ENCODE data around the gene SLC6A13. TPM values are rescaled to one million over a fixed set of nuclear protein-coding genes. Genes with fewer than 3 reads are reported as not detected.

The SLC6A13 gene
- total RNA-seq, 1 experiment from 2014 or later = not detected

DNA sequence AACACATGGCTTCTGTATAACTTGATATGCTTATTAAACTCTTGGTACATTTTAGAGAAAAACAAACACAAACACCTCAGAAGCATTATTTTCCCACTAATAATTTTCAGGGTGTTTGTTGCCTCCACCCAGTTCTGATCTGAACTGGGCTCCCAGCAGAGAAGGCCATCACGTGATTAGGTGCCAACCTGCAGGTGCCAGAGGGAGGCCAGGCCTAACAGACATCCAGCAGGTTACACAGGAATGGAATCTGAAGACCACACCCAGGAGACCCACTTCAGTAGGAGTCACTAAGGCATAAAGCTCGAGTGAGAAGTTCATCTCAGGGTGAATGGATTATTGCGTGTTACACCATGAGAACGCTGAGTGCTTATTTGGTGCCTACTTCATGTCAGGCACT, 57.6 kb downstream of the SLC6A13 start:
- H3F3A ChIP-seq (ENCODE audit: insufficient read depth, low read depth) = no peaks in the 10 kb centered on the region
- H3K27ac ChIP-seq = no peak overlapping the region
- H3K4me1 ChIP-seq (replicated peaks; ENCODE audit: insufficient read depth) = no peaks in the 10 kb centered on the region
- no peak for TF ChIP-seq EZH2 (IDR thresholded peaks at IDR 0.05; ENCODE audit: low read depth)
- TF ChIP-seq, protein P1, sequence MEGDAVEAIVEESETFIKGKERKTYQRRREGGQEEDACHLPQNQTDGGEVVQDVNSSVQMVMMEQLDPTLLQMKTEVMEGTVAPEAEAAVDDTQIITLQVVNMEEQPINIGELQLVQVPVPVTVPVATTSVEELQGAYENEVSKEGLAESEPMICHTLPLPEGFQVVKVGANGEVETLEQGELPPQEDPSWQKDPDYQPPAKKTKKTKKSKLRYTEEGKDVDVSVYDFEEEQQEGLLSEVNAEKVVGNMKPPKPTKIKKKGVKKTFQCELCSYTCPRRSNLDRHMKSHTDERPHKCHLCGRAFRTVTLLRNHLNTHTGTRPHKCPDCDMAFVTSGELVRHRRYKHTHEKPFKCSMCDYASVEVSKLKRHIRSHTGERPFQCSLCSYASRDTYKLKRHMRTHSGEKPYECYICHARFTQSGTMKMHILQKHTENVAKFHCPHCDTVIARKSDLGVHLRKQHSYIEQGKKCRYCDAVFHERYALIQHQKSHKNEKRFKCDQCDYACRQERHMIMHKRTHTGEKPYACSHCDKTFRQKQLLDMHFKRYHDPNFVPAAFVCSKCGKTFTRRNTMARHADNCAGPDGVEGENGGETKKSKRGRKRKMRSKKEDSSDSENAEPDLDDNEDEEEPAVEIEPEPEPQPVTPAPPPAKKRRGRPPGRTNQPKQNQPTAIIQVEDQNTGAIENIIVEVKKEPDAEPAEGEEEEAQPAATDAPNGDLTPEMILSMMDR (conservative IDR thresholded peaks at IDR 0.05) = no peak
- H3K79me2 ChIP-seq (ENCODE audit: low read depth) = no peaks in the 10 kb centered on the region
- no peaks in the 10 kb centered on the region for H4K20me1 ChIP-seq (ENCODE audit: insufficient read depth)
- ChIA-PET POLR2A (ENCODE audit: unreplicated experiment) (no interaction called here), CTCF (no interaction called here)
- no peaks in the 10 kb centered on the region for H3K9me3 ChIP-seq (ENCODE audit: insufficient read depth, low read depth)
- H2AFZ ChIP-seq = no peak overlapping the region
- peaks cover 62% of the 10 kb centered on the region for H3K27me3 ChIP-seq (ENCODE audit: insufficient read depth, low read depth)
- H3K9me2 ChIP-seq (ENCODE audit: insufficient read depth) = no peaks in the 10 kb centered on the region
- no TSS peak for BruUV-seq (replicated peaks)
- no peak for DNase-seq
- no peak overlapping the region for H3K4me2 ChIP-seq
- intact Hi-C loops (cut with micrococcal nuclease; ENCODE audit: unreplicated experiment) = no loop called here
- no peaks in the 10 kb centered on the region for H3K36me3 ChIP-seq (ENCODE audit: low read depth)
- H3K4me3 ChIP-seq = no peak overlapping the region

DNA sequence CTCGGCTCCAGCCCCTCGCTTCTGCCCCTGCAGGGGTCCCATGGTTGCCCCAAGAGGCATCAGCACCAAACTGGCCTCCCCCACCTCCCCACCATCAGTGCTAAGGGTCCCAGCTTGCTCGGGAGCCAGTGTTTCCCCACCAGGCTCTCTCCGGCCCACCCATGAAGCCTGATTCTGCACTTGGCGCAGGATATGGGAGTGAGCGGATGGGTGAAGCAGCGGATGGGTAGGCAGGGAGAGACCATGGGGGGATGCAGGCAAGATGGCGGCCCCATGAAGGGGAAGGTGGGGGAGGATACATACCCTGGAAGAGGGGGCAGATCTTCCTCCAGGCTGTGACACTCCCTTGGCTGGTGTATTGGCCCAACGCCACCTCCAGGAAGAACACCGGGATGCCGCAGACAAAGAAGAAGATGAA, 58.4 kb downstream of the SLC6A13 start:
- Histone ChIP-seq H3K4me2 (no peak overlapping the region), H3K4me3 (no peak overlapping the region), H3K4me1 (replicated peaks; ENCODE audit: insufficient read depth) (no peaks in the 10 kb centered on the region), H3K27me3 (ENCODE audit: insufficient read depth, low read depth) (peaks cover 61% of the 10 kb centered on the region), H3K9me3 (ENCODE audit: insufficient read depth, low read depth) (no peaks in the 10 kb centered on the region), H2AFZ (no peak overlapping the region), H3K9me2 (ENCODE audit: insufficient read depth) (no peaks in the 10 kb centered on the region), H3F3A (ENCODE audit: insufficient read depth, low read depth) (no peaks in the 10 kb centered on the region), H4K20me1 (ENCODE audit: insufficient read depth) (no peaks in the 10 kb centered on the region), H3K79me2 (ENCODE audit: low read depth) (no peaks in the 10 kb centered on the region), H3K27ac (no peak overlapping the region), H3K36me3 (ENCODE audit: low read depth) (no peaks in the 10 kb centered on the region)
- POLR2A ChIA-PET (ENCODE audit: unreplicated experiment) = no interaction called here
- BruUV-seq (replicated peaks) = no TSS peak
- DNase-seq = no peak
- TF ChIP-seq, protein P1 (conservative IDR thresholded peaks at IDR 0.05) = no peak
- TF ChIP-seq EZH2 (IDR thresholded peaks at IDR 0.05; ENCODE audit: low read depth) = no peak
- intact Hi-C loops (cut with micrococcal nuclease; ENCODE audit: unreplicated experiment) = no loop called here
- CTCF ChIA-PET = no interaction called here

DNA sequence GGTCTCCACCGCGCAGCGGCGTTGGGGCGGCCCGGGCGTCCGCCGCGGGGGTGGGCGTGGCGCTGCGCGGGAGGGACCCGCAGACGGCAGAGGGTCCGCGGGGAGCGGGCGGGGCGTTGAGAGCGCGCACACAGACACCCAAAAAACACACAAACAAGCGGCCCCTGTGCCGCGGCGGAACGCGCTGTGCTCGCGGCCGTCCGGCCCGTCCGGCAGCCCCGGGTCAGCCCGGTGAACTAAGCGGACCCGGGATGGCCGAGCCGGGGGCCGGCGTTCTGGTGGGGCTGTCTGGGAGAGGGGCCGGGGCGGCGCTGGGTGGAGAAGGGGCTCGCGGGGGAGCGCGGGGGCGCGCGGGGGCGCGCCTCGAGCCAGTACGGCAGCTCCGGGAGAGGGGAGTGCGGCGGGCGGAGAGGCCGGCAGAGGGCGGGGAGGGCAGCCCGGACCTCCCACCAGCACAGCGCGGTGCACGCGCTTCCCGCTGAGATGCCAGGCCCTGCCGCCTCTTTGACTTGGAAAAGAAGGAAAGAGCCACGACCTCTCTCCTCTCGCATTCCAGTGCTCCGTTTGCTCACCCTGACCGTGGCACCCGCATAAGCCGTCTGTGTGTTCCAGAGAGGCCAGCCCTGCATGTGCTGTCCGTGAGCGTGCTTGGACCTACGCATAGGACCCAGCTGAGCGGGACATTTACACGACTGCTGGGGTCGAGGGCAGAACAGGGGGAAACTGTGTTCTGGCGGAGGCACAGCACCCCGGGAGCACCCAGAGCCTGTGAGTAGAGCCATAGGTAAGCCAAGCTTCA, 59.0 kb downstream of the SLC6A13 start:
- no TSS peak for BruUV-seq (replicated peaks)
- Histone ChIP-seq H3K27ac (no peak overlapping the region), H3K4me2 (no peak overlapping the region), H4K20me1 (ENCODE audit: insufficient read depth) (no peaks in the 10 kb centered on the region), H3F3A (ENCODE audit: insufficient read depth, low read depth) (no peaks in the 10 kb centered on the region), H3K4me3 (no peak overlapping the region), H3K9me3 (ENCODE audit: insufficient read depth, low read depth) (no peaks in the 10 kb centered on the region), H3K4me1 (replicated peaks; ENCODE audit: insufficient read depth) (no peaks in the 10 kb centered on the region), H3K36me3 (ENCODE audit: low read depth) (no peaks in the 10 kb centered on the region), H3K27me3 (ENCODE audit: insufficient read depth, low read depth) (peaks cover 62% of the 10 kb centered on the region), H3K9me2 (ENCODE audit: insufficient read depth) (no peaks in the 10 kb centered on the region), H2AFZ (no peak overlapping the region), H3K79me2 (ENCODE audit: low read depth) (no peaks in the 10 kb centered on the region)
- ChIA-PET POLR2A (ENCODE audit: unreplicated experiment) (no interaction called here), CTCF (no interaction called here)
- intact Hi-C loops (cut with micrococcal nuclease; ENCODE audit: unreplicated experiment) = no loop called here
- TF ChIP-seq, protein P1 (conservative IDR thresholded peaks at IDR 0.05) = no peak
- TF ChIP-seq EZH2 (IDR thresholded peaks at IDR 0.05; ENCODE audit: low read depth) = no peak
- no peak for DNase-seq

Measured in PC-9 (cell line).